NCI-H345 treated with DMSO at 0.1 percent for 48 hours (cell line): ENCODE measurements around the gene GDF2.

Experiments
- DNase-seq: peaks from one replicate; lab custom pipeline; 2025; ENCODE audit not compliant: unreplicated experiment; lab: John Stamatoyannopoulos, UW

GDF2 gene

GRCh38 chr10:47322300-47323061 lies at the start of gene GDF2:
Gene GDF2 (plus strand): TSS chr10:47322454. CDS start chr10:47322669, 215 bp downstream.
- DNase-seq: no peak

- no peak for DNase-seq
Measured at GRCh38 chr10:47276071-47276470, 46.2 kb upstream of the GDF2 start.

- DNase-seq: no peak
Measured at GRCh38 chr10:47276576-47277351, 45.5 kb upstream of the GDF2 start.

- DNase-seq: no peak
Measured at GRCh38 chr10:47277352-47278151, 44.7 kb upstream of the GDF2 start.

GRCh38 chr10:47278152-47278473 lies 44.1 kb upstream of the GDF2 start:
- no peak for DNase-seq

GRCh38 chr10:47278720-47279119 lies 43.5 kb upstream of the GDF2 start:
- DNase-seq: no peak

- no peak for DNase-seq
Measured at GRCh38 chr10:47279276-47279675, 43.0 kb upstream of the GDF2 start.

- no peak for DNase-seq
Measured at GRCh38 chr10:47282005-47282656, 40.1 kb upstream of the GDF2 start.

GRCh38 chr10:47282657-47283018 lies 39.6 kb upstream of the GDF2 start:
- no peak for DNase-seq

- DNase-seq: no peak
Measured at GRCh38 chr10:47283101-47283630, 39.1 kb upstream of the GDF2 start.

- no peak for DNase-seq
Measured at GRCh38 chr10:47283848-47284247, 38.4 kb upstream of the GDF2 start.

GRCh38 chr10:47285381-47286115 lies 36.7 kb upstream of the GDF2 start:
- no peak for DNase-seq

GRCh38 chr10:47286116-47286505 lies 36.1 kb upstream of the GDF2 start:
- DNase-seq: no peak

- no peak for DNase-seq
Measured at GRCh38 chr10:47286591-47287315, 35.5 kb upstream of the GDF2 start.

- DNase-seq: no peak
Measured at GRCh38 chr10:47287365-47287802, 34.9 kb upstream of the GDF2 start.

GRCh38 chr10:47287805-47288204 lies 34.4 kb upstream of the GDF2 start:
- no peak for DNase-seq

GRCh38 chr10:47288236-47288635 lies 34.0 kb upstream of the GDF2 start:
- DNase-seq: no peak

- no peak for DNase-seq
Measured at GRCh38 chr10:47288916-47289495, 33.2 kb upstream of the GDF2 start.

- DNase-seq: no peak
Measured at GRCh38 chr10:47289921-47290320, 32.3 kb upstream of the GDF2 start.
